ENCODE measurements around the gene CFAP74.
"Not testable (repeated sequence)": the region's sequence is repeated elsewhere in the genome, so short reads cannot be mapped to it uniquely, and the experiment has no call there.

CFAP74 gene

GRCh38 chr1:1943834-1944570 lies 59.6 kb downstream of the CFAP74 start:
- peak; percentile 39 for DNase-seq

GRCh38 chr1:1942753-1943656 lies 60.6 kb downstream of the CFAP74 start:
- DNase-seq, result no peak

- DNase-seq, result no peak
Observed at GRCh38 chr1:1941868-1942752, 61.5 kb downstream of the CFAP74 start.

GRCh38 chr1:1941211-1941841 lies 62.3 kb downstream of the CFAP74 start:
- DNase-seq, result no peak

- DNase-seq, result no peak
Observed at GRCh38 chr1:1940123-1940425, 63.5 kb downstream of the CFAP74 start.

- no peak for DNase-seq
Observed at GRCh38 chr1:1939296-1940122, 64.1 kb downstream of the CFAP74 start.

- DNase-seq, result no peak
Observed at GRCh38 chr1:1938613-1939295, 64.8 kb downstream of the CFAP74 start.

- no peak for DNase-seq
Observed at GRCh38 chr1:1938276-1938573, 65.4 kb downstream of the CFAP74 start.

GRCh38 chr1:1937549-1938275 lies 65.9 kb downstream of the CFAP74 start:
- DNase-seq, result no peak

- DNase-seq, result no peak
Observed at GRCh38 chr1:1937061-1937460, 66.5 kb downstream of the CFAP74 start.

GRCh38 chr1:1934848-1935247 lies 68.7 kb downstream of the CFAP74 start:
- DNase-seq, result not testable (repeated sequence)

- no peak for DNase-seq
Observed at GRCh38 chr1:1929639-1930545, 73.7 kb downstream of the CFAP74 start.

GRCh38 chr1:1929102-1929638 lies 74.4 kb downstream of the CFAP74 start:
- no peak for DNase-seq

GRCh38 chr1:1928231-1929101 lies 75.1 kb downstream of the CFAP74 start:
- no peak for DNase-seq

GRCh38 chr1:1927751-1928150 lies 75.8 kb downstream of the CFAP74 start:
- no peak for DNase-seq

GRCh38 chr1:1926886-1927660 lies 76.5 kb downstream of the CFAP74 start:
- DNase-seq, result no peak

GRCh38 chr1:1926346-1926811 lies 77.2 kb downstream of the CFAP74 start:
- DNase-seq, result no peak

Data from CD4-positive, alpha-beta T cell treated with Interferon gamma for 1 hour (primary cell).